Breast epithelium (tissue), 3 donors: ENCODE measurements around the gene ANKRD39.

ENCODE experiments used
- CTCF ChIP-seq, 3 donors: fragments of 450-650 bp; IDR thresholded peaks; one replicate each; pipeline ENCODE4 v1.5.1; 2016 to 2017; ENCODE audit warnings: antibody characterized with exemption in 3 of 3, mild to moderate bottlenecking in 3 of 3, moderate library complexity in 3 of 3
- POLR2A ChIP-seq: fragments of 450-650 bp; IDR thresholded peaks from one replicate; pipeline ENCODE4 v1.6.1; 2016; ENCODE audit warnings: antibody characterized with exemption, mild to moderate bottlenecking, moderate library complexity
- POLR2AphosphoS5 ChIP-seq, 3 donors: sonication (generic); formaldehyde crosslinking; IDR thresholded peaks; one replicate each; pipeline ENCODE4 v1.6.1; 2017; ENCODE audit warnings: antibody characterized with exemption in 3 of 3

- TF ChIP-seq CTCF (IDR thresholded peaks at IDR 0.05) (no peak), POLR2AphosphoS5 (IDR thresholded peaks at IDR 0.05) (no peak), POLR2A (no peak)
These were observed 35.0 kb downstream of the ANKRD39 start for GRCh38 chr2:96822786-96823185.
